Right ventricle myocardium superior (tissue), 1 donor: Measurements from ENCODE around the gene MREG. TPM values are rescaled to one million over a fixed set of nuclear protein-coding genes. Genes with fewer than 3 reads are reported as not detected.
"Not testable (repeated sequence)": the region's sequence is repeated elsewhere in the genome, so short reads cannot be mapped to it uniquely, and the experiment has no call there.

ENCODE experiments used
- ATAC-seq: fragments of 200-7000 bp; cut with Tn5 transposase; one replicate; pipeline ENCODE4 v1.9.1; 2020; ENCODE audit warnings: mild to moderate bottlenecking; ENCODE audit not compliant: poor library complexity
- DNase-seq: peaks from one replicate; pipeline ENCODE4 v3.0.0-alpha.2; 2020
- intact Hi-C: fragments of 100-400 bp; cut with DNase I; formaldehyde crosslinking; loops from one replicate; pipeline ENCODE4 v1.11.2; 2022
- total RNA-seq: library from RNA; stranded (reverse); fragmentation: NEBNext Ultra II Directional; extraction: Animal tissue kit (Norgen Biotek cat#: 25700); gene quantifications from one replicate; pipeline ENCODE4 v1.2.1, GENCODE V29; 2021
- donor health status: DM: no; HTN: yes; CAD: no; lungs with severe emphysema.

The MREG gene
- total RNA-seq, 1 donor from 2014 or later = 0.38 TPM

GRCh38 chr2:216024779-216025336, 11.5 kb upstream of the MREG start:
- DNase-seq = no peak
- ATAC-seq = no peak
- intact Hi-C loops = no loop called here

- DNase-seq (no peak), ATAC-seq (no peak)
- intact Hi-C loops = no loop called here
Measured at GRCh38 chr2:216023055-216023648, 9.8 kb upstream of the MREG start.

GRCh38 chr2:216021768-216022565, 8.6 kb upstream of the MREG start:
- DNase-seq (no peak), ATAC-seq (no peak)
- intact Hi-C loops = no loop called here

- DNase-seq (no peak), ATAC-seq (no peak)
- intact Hi-C loops = no loop called here
Measured at GRCh38 chr2:216018709-216019108, 5.4 kb upstream of the MREG start.

GRCh38 chr2:216017365-216017764, 4.0 kb upstream of the MREG start:
- DNase-seq (no peak), ATAC-seq (no peak)
- intact Hi-C loops = no loop called here

GRCh38 chr2:216016581-216016980, 3.2 kb upstream of the MREG start:
- ATAC-seq = no peak
- intact Hi-C loops = no loop called here
- DNase-seq = no peak

- DNase-seq (no peak), ATAC-seq (no peak)
- intact Hi-C loops = no loop called here
Measured at GRCh38 chr2:216015722-216016464, 2.5 kb upstream of the MREG start.

GRCh38 chr2:216014986-216015385, 1.6 kb upstream of the MREG start:
- intact Hi-C loops = no loop called here
- DNase-seq (no peak), ATAC-seq (no peak)

GRCh38 chr2:216014006-216014405, 655 bp upstream of the MREG start:
- no peak for DNase-seq
- no peak for ATAC-seq
- intact Hi-C loops = no loop called here

- ATAC-seq = no peak
- intact Hi-C loops = no loop called here
Measured at GRCh38 chr2:216012830-216013079, 596 bp downstream of the MREG start.

GRCh38 chr2:216012133-216012829, 1.1 kb downstream of the MREG start:
- DNase-seq (no peak), ATAC-seq (no peak)
- intact Hi-C loops = no loop called here

More at GRCh38 chr2:216012830-216013079, 596 bp downstream of the MREG start:
- DNase-seq = no peak

GRCh38 chr2:216009215-216009614, 4.1 kb downstream of the MREG start:
- DNase-seq, ATAC-seq, intact Hi-C loops: not testable (repeated sequence)

GRCh38 chr2:216008387-216008786, 5.0 kb downstream of the MREG start:
- DNase-seq (no peak), ATAC-seq (no peak)
- intact Hi-C loops = no loop called here

- intact Hi-C loops = no loop called here
- ATAC-seq (no peak), DNase-seq (no peak)
Measured at GRCh38 chr2:216006164-216006663, 7.1 kb downstream of the MREG start.

- intact Hi-C loops = no loop called here
- DNase-seq (no peak), ATAC-seq (no peak)
Measured at GRCh38 chr2:216004697-216005283, 8.6 kb downstream of the MREG start.

GRCh38 chr2:216003876-216004696, 9.3 kb downstream of the MREG start:
- intact Hi-C loops = no loop called here
- ATAC-seq (no peak), DNase-seq (no peak)

GRCh38 chr2:216002693-216003092, 10.7 kb downstream of the MREG start:
- no peak for DNase-seq
- no peak for ATAC-seq
- intact Hi-C loops = no loop called here
